SK-N-MC (cell line): ENCODE data around the gene CACFD1.

Experiments used
- EZH2 ChIP-seq: fragments of 200-600 bp; sonication (generic); IDR thresholded peaks from one replicate; pipeline ENCODE4 v1.6.1; 2017; ENCODE audit warnings: antibody characterized with exemption
- FOXP2 ChIP-seq: optimal IDR thresholded peaks from 2 replicates; pipeline ENCODE3; 2011; ENCODE audit warnings: mild to moderate bottlenecking, moderate library complexity; ENCODE audit not compliant: insufficient read depth; ENCODE audit errors: extremely low read length, control extremely low read depth
- POLR2AphosphoS5 ChIP-seq: IDR thresholded peaks from 2 replicates; pipeline ENCODE4 v1.6.1; 2012; ENCODE audit warnings: mild to moderate bottlenecking, low read depth, low read length, borderline replicate concordance

GRCh38 chr9:133448487-133448972 is 11.2 kb upstream of the CACFD1 start:
- TF ChIP-seq EZH2 (no peak), POLR2AphosphoS5 (no peak), FOXP2 (no peak)
